Neural cell (in vitro differentiated cells): ENCODE results near the gene CALY.

Source experiments
- CTCF ChIP-seq: fragments of 450-650 bp; IDR thresholded peaks from 2 replicates; pipeline ENCODE4 v1.5.1; 2014; ENCODE audit warnings: antibody characterized with exemption, mild to moderate bottlenecking, moderate library complexity; ENCODE audit not compliant: poor library complexity, severe bottlenecking
- EP300 ChIP-seq: fragments of 450-650 bp; conservative IDR thresholded peaks from 2 replicates; pipeline ENCODE4 v1.6.1; 2014; ENCODE audit warnings: antibody characterized with exemption, mild to moderate bottlenecking, moderate library complexity; ENCODE audit not compliant: poor library complexity, severe bottlenecking
- POLR2AphosphoS5 ChIP-seq: IDR thresholded peaks from 2 replicates; pipeline ENCODE4 v1.6.1; 2012
- RAD21 ChIP-seq: fragments of 450-650 bp; conservative IDR thresholded peaks from 2 replicates; pipeline ENCODE4 v1.6.1; 2014; ENCODE audit warnings: antibody characterized with exemption, mild to moderate bottlenecking, moderate library complexity
- REST ChIP-seq: IDR thresholded peaks from 2 replicates; pipeline ENCODE4 v1.6.1; 2012; ENCODE audit warnings: borderline replicate concordance
- SMC3 ChIP-seq: fragments of 450-650 bp; conservative IDR thresholded peaks from 2 replicates; pipeline ENCODE4 v1.6.1; 2014; ENCODE audit warnings: antibody characterized with exemption, mild to moderate bottlenecking, moderate library complexity; ENCODE audit not compliant: poor library complexity

GRCh38 chr10:133350283-133350949, 13.7 kb upstream of the CALY start:
- TF ChIP-seq CTCF (no peak), EP300 (no peak), RAD21 (no peak), POLR2AphosphoS5 (no peak), REST (no peak), SMC3 (no peak)
